CD1c-positive myeloid dendritic cell (primary cell): ENCODE results near the gene FZD10.

Source experiments
- DNase-seq: peaks from one replicate; pipeline ENCODE4 v3.0.0-alpha.2; 2016; ENCODE audit errors: extremely low spot score

The FZD10 gene

GRCh38 chr12:130154276-130155070, 7.8 kb upstream of the FZD10 start:
- no peak for DNase-seq

DNA sequence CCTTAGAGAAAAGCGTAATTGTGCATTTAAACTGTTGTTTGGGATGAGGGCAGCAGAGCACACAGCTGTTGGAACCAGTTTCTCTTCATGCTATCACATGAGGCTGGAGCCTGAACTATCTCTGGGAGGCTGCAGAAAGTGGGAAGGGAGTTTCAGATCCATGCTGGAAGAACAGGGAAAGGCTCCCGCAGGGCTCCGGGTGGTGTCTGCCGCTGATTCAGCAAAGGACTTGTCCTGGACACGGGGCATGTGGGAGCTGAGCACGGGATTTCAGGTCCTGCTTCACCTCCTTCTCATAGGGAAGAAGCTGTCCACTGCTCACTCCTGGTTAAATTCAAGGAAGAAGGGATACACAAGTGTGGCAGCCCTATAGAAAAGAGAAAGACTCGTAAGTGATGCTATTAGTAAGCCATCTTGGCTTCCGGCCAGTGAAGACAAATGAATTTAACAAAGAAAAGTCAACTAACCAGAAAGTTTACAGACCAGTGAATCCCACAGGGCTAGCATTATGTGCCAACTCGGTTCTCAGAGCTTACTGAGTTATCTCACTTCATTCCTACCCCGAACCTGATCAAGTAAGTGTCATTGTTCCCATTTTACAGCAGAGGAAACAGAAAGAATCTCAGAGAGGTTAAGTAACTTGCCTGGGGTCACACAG, 6.7 kb upstream of the FZD10 start:
- DNase-seq: no peak

- no peak for DNase-seq
Measured at GRCh38 chr12:130156652-130157275, 5.5 kb upstream of the FZD10 start.

- DNase-seq: no peak
Measured at GRCh38 chr12:130157998-130158753, 4.1 kb upstream of the FZD10 start.

GRCh38 chr12:130158754-130159059, 3.6 kb upstream of the FZD10 start:
- no peak for DNase-seq

GRCh38 chr12:130160306-130160705, 2.0 kb upstream of the FZD10 start:
- no peak for DNase-seq

GRCh38 chr12:130160711-130161231, 1.5 kb upstream of the FZD10 start:
- DNase-seq: no peak

DNA sequence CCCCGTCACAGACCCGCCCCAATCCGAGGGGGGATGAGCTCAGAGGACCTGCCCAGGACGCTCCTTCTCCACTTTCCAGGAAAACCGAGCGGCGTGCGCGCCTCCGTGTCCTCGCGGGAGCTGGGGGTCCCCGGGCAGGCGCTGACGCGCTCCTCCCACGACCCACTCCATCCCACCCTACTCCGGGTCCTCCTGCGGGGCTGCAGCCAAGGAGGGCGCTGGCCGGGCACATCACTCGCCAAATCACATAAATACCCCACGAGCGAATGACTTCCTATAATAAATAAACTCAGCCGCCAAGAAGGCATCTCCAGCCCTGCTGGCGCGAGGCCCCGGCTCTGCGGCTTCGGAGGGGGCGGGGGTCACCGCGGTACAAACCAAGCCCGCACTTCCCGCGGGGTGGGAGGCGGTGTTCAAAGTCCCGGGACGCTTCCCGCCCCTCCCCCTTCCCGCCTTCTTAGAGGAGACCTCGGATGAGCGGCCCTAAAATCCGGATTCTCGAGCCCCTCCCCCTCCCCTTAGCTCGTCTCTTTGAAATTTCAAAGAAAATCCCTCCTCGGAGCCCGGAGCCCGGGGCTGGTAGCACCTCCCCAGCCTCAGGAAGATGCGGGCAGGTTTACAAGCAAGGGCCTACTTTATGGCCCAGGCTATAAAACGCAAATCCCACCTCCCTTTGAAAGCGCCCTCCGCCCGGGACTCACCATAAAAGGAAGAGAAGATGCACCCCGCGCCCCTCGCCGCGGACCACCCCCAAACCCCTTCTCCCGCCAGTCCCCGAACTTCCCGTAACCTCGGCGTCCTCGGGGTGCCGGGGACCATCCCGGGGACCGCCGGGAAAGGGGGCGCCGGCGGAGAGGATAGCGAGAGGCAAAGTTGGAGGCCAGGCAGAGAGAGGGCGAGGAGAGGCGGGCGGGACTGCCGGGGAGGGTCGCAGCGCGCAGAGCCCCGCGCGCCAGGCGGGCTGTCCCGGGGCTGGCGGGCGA, 712 bp upstream of the FZD10 start:
- no peak for DNase-seq

DNA sequence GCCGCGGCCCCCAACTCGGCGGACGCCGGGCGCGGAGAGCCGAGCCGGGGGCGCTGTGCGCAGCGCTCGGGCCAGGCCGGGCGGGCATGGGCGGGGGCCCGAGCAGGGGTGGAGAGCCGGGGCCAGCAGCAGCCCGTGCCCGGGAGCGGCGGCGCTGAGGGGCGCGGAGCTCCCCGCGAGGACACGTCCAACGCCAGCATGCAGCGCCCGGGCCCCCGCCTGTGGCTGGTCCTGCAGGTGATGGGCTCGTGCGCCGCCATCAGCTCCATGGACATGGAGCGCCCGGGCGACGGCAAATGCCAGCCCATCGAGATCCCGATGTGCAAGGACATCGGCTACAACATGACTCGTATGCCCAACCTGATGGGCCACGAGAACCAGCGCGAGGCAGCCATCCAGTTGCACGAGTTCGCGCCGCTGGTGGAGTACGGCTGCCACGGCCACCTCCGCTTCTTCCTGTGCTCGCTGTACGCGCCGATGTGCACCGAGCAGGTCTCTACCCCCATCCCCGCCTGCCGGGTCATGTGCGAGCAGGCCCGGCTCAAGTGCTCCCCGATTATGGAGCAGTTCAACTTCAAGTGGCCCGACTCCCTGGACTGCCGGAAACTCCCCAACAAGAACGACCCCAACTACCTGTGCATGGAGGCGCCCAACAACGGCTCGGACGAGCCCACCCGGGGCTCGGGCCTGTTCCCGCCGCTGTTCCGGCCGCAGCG, 639 bp downstream of the FZD10 start:
- no peak for DNase-seq

GRCh38 chr12:130163461-130164215, 1.4 kb downstream of the FZD10 start:
- DNase-seq: no peak

DNA sequence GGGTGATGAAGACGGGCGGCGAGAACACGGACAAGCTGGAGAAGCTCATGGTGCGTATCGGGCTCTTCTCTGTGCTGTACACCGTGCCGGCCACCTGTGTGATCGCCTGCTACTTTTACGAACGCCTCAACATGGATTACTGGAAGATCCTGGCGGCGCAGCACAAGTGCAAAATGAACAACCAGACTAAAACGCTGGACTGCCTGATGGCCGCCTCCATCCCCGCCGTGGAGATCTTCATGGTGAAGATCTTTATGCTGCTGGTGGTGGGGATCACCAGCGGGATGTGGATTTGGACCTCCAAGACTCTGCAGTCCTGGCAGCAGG, 1.9 kb downstream of the FZD10 start:
- DNase-seq: no peak

- no peak for DNase-seq
Measured at GRCh38 chr12:130164936-130165335, 2.7 kb downstream of the FZD10 start.

GRCh38 chr12:130166306-130166705, 4.0 kb downstream of the FZD10 start:
- no peak for DNase-seq

- DNase-seq: no peak
Measured at GRCh38 chr12:130167537-130167936, 5.3 kb downstream of the FZD10 start.

- DNase-seq: no peak
Measured at GRCh38 chr12:130169256-130169655, 7.0 kb downstream of the FZD10 start.

GRCh38 chr12:130169924-130170323, 7.7 kb downstream of the FZD10 start:
- DNase-seq: no peak

DNA sequence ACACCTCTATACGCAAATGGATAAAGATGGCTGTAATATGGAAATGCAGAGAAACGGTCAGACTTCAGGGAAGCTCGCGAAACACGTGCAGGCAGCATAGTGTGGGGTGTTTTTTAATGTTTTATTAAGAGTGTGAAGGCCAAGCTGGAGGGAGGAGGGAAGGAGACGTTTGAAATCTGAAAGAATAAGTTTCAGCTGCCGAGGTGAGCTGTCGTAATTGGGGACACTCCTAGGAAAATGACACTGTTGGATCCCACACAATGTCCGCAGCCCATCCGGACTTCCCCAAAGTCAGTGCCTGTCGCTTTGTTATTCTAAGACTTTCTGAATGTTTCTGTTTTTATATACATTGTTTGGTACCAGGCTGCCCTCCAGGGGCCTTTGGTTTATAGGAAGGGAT, 8.3 kb downstream of the FZD10 start:
- no peak for DNase-seq

GRCh38 chr12:130177635-130178242, 15.5 kb downstream of the FZD10 start:
- DNase-seq: no peak

GRCh38 chr12:130178282-130178681, 16.0 kb downstream of the FZD10 start:
- DNase-seq: no peak
